Activated CD8-positive, alpha-beta T cell treated with anti-CD3 and anti-CD28 coated beads for 36 hours (primary cell): ENCODE results near the gene MCOLN2. TPM values are rescaled to one million over a fixed set of nuclear protein-coding genes. Genes with fewer than 3 reads are reported as not detected.
A peak's percentile ranks its signal among the peaks of the same experiment; 100 is the strongest.

ENCODE experiments used
- ATAC-seq: fragments of 200-7000 bp; cut with Tn5 transposase; one replicate; pipeline ENCODE4 v1.10.0; 2021; ENCODE audit warnings: mild to moderate bottlenecking, moderate library complexity
- CTCF ChIA-PET: fragments of 350-600 bp; sonication (Branson Sonifier 250); formaldehyde crosslinking; loops from one replicate; lab custom pipeline; 2021; ENCODE audit warnings: antibody characterized with exemption; lab: Charles Lee
- POLR2A ChIA-PET: fragments of 350-600 bp; sonication (Branson Sonifier 250); formaldehyde crosslinking; loops from one replicate; lab custom pipeline; 2021; ENCODE audit warnings: antibody characterized with exemption; lab: Charles Lee
- DNase-seq: peaks from one replicate; pipeline ENCODE4 v3.0.0-alpha.2; 2020
- H3K27ac Mint-ChIP-seq: one replicate; pipeline ENCODE4 v1.8.0; 2021; ENCODE audit warnings: mild to moderate bottlenecking, mixed read lengths
- H3K27me3 Mint-ChIP-seq: one replicate; pipeline ENCODE4 v1.8.0; 2021; ENCODE audit warnings: mixed read lengths
- H3K36me3 Mint-ChIP-seq: one replicate; pipeline ENCODE4 v1.8.0; 2021; ENCODE audit warnings: low read depth, mixed read lengths
- H3K4me1 Mint-ChIP-seq: one replicate; pipeline ENCODE4 v1.8.0; 2021; ENCODE audit warnings: low read depth, mixed read lengths
- H3K4me3 Mint-ChIP-seq: one replicate; pipeline ENCODE4 v1.8.0; 2021; ENCODE audit warnings: mild to moderate bottlenecking, moderate library complexity, mixed read lengths
- H3K9me3 Mint-ChIP-seq: one replicate; pipeline ENCODE4 v1.8.0; 2021; ENCODE audit warnings: mixed read lengths
- CTCF ChIP-seq: fragments of 200-600 bp; IDR thresholded peaks from one replicate; pipeline ENCODE4 v1.8.0; 2022; ENCODE audit warnings: antibody characterized with exemption, mild to moderate bottlenecking
- intact Hi-C: fragments of 100-400 bp; cut with micrococcal nuclease; formaldehyde crosslinking; loops from one replicate; pipeline ENCODE4 v1.10.0; 2022
- total RNA-seq, 2 experiments: library from RNA; stranded (reverse); gene quantifications; one replicate each; pipeline ENCODE4 v1.2.3, GENCODE V29; 2021

MCOLN2 gene
- 10 to 100 TPM; 15.7 to 17.8 TPM for total RNA-seq

DNA sequence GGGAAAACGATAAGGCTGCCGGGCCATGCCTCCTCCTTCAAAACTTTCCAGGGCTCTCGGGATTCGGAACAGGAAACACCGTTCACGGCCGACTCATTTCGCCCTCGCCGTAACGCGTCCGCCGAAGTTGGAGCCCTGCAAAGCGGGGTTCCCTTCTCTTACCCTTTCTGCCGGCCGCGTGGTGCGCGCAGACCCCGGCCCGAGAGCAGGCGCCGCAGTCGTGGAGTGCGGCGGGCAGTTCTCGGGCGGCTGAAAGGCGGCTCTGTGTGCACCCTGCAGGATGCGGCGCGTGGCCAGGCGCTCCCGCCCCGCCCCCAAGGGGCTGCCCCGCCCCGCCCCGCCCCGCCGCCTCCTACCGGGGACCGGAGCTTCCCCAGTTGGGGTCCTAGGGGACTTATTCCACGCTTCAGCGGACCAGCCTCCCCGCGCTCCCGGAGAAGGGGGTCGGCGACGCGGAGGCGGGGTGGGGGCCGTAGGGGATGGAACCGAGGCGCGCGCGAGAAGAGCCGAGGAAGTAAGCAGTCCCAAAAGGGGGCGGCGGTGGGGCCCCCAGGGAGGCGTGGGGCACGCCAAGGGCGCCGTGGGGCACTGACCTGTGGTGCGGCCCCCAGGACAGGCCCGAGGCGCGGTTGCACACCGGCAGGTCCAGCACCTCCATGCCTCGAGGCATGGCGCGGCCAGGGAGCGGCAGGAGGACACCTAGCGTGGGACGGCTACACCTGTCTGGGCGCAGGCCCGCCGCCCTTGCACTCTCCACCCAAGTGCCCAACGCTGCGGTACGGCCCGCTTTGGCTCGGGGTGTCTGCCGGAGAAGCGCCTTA is at the start of gene MCOLN2:
MCOLN2 (minus strand) TSS at position 268 of the 821 bp plus-strand sequence; CDS start at position 27, 241 bp downstream.
- no peak for TF ChIP-seq CTCF
- ATAC-seq (peak; percentile 77), DNase-seq (peak; percentile 57)
- Mint-ChIP-seq H3K27me3 (peaks cover 19% of the 10 kb centered on the region), H3K9me3 (no peaks in the 10 kb centered on the region), H3K27ac (peak within 1 kb of the TSS; percentile 78), H3K4me3 (peak within 1 kb of the TSS; percentile 77), H3K36me3 (peaks cover 10% of the 10 kb centered on the region), H3K4me1 (peaks cover 35% of the 10 kb centered on the region)
- intact Hi-C loops = loop anchor here (2.0 kb wide), 1 partner anchor 52 kb away; no protein-coding TSS in a partner anchor
- ChIA-PET POLR2A (interaction anchor here (1.2 to 1.6 kb wide), 3 partner anchors 10 to 62 kb away, joined by 3 to 5 read pairs (median 4); no protein-coding TSS in a partner anchor), CTCF (interaction anchor here (1.2 to 3.6 kb wide), 3 partner anchors 53 to 265 kb away, joined by 3 to 37 read pairs (median 3); no protein-coding TSS in a partner anchor)

DNA sequence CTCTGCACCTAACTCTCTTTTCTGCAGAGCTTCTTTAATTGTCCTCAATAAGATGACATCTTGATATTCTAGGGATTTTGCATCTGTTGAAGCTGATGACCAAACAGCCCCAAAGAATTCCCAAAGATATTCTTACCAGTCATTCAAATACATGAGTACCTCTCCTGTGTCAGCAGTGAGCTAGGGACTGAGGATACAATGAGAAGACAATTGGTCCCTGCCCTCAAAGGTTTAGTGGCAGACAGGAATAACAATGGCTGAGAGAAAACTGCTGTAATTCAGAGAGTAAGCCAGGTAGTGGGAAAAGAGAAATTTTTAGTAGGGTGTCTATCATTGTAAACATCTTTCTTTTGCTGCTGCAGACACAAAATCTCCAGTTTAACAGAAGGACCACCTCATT is 45.5 kb upstream of the MCOLN2 start:
- Mint-ChIP-seq H3K4me1 (no peaks in the 10 kb centered on the region), H3K36me3 (no peaks in the 10 kb centered on the region), H3K9me3 (no peaks in the 10 kb centered on the region), H3K27ac (no peak overlapping the region), H3K4me3 (no peak overlapping the region), H3K27me3 (peaks cover 33% of the 10 kb centered on the region)
- DNase-seq (no peak), ATAC-seq (no peak)
- POLR2A ChIA-PET = no interaction called here
- TF ChIP-seq CTCF = no peak
- CTCF ChIA-PET = interaction anchor here (1.1 to 1.4 kb wide), 2 partner anchors 98 to 217 kb away, joined by 3 to 5 read pairs; partner anchors contain the start of gene C1orf52
- intact Hi-C loops = no loop called here

GRCh38 chr1:85041793-85042192 is 44.9 kb upstream of the MCOLN2 start:
- intact Hi-C loops = no loop called here
- CTCF ChIA-PET = no interaction called here
- ATAC-seq (no peak), DNase-seq (no peak)
- Mint-ChIP-seq H3K27me3 (peaks cover 27% of the 10 kb centered on the region), H3K36me3 (no peaks in the 10 kb centered on the region), H3K4me1 (no peaks in the 10 kb centered on the region), H3K27ac (no peak overlapping the region), H3K4me3 (no peak overlapping the region), H3K9me3 (no peaks in the 10 kb centered on the region)
- POLR2A ChIA-PET = no interaction called here
- no peak for TF ChIP-seq CTCF

DNA sequence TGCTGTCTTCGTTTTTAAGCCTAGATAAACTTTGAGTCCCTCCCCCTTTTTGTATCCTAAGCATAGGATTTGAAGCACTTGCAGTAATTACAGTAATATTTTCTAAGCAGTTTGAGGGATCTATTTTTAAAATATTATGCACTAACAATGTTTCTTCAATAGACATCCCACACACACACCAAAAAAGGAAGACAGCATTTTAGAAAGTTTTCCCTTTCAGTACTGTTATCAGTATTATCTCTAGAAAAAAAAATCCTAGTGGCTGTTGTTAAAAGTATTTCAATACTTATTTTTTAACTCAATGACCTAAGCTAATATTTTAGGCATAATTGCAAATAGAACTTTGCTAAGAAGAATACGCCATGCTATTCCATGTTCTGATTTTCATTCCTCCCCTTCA is 36.3 kb upstream of the MCOLN2 start:
- Mint-ChIP-seq H3K4me3 (no peak overlapping the region), H3K4me1 (no peaks in the 10 kb centered on the region), H3K9me3 (no peaks in the 10 kb centered on the region), H3K36me3 (no peaks in the 10 kb centered on the region), H3K27ac (no peak overlapping the region), H3K27me3 (peaks cover 3% of the 10 kb centered on the region)
- ATAC-seq (no peak), DNase-seq (no peak)
- intact Hi-C loops = no loop called here
- TF ChIP-seq CTCF = no peak
- CTCF ChIA-PET = interaction anchor here (0.9 to 4.1 kb wide), 5 partner anchors 14 to 226 kb away, joined by 3 to 29 read pairs (median 3); partner anchors contain the start of gene C1orf52
- POLR2A ChIA-PET = no interaction called here

GRCh38 chr1:85030536-85030935 is 33.6 kb upstream of the MCOLN2 start:
- intact Hi-C loops = no loop called here
- ATAC-seq (no peak), DNase-seq (no peak)
- no peak for TF ChIP-seq CTCF
- peaks cover 1% of the 10 kb centered on the region for H3K27me3 Mint-ChIP-seq
- CTCF ChIA-PET = interaction anchor here (1.4 to 4.1 kb wide), 3 partner anchors 86 to 224 kb away, joined by 11 to 29 read pairs (median 20); no protein-coding TSS in a partner anchor
- no peak overlapping the region for H3K4me3 Mint-ChIP-seq
- H3K36me3 Mint-ChIP-seq = no peaks in the 10 kb centered on the region
- no peak overlapping the region for H3K27ac Mint-ChIP-seq
- no peaks in the 10 kb centered on the region for H3K9me3 Mint-ChIP-seq
- POLR2A ChIA-PET = no interaction called here
- peaks cover 13% of the 10 kb centered on the region for H3K4me1 Mint-ChIP-seq
